Osteoblast (primary cell): ENCODE measurements around the gene HIKESHI. TPM values are rescaled to one million over a fixed set of nuclear protein-coding genes. Genes with fewer than 3 reads are reported as not detected.
A peak's percentile ranks its signal among the peaks of the same experiment; 100 is the strongest.

Experiments used
- DNase-seq: peaks from one replicate; pipeline ENCODE4 v3.0.0; 2011; ENCODE audit warnings: low spot score, mixed read lengths; ENCODE audit not compliant: insufficient read length; ENCODE audit errors: missing footprints
- H2AFZ ChIP-seq: 2 replicates; pipeline ENCODE4 v1.6.0; 2011; ENCODE audit warnings: mild to moderate bottlenecking, low read length
- H3K27ac ChIP-seq: 2 replicates; pipeline ENCODE4 v1.5.1; 2011; ENCODE audit warnings: mild to moderate bottlenecking, low read depth, low read length, moderate library complexity
- H3K27me3 ChIP-seq: 2 replicates; pipeline ENCODE4 v1.6.0; 2012; ENCODE audit warnings: mild to moderate bottlenecking, control low read depth, inconsistent platforms, low read length, moderate library complexity; ENCODE audit not compliant: insufficient read depth
- H3K36me3 ChIP-seq: 2 replicates; pipeline ENCODE4 v1.5.1; 2011; ENCODE audit warnings: mild to moderate bottlenecking, low read length, control low read depth, moderate library complexity; ENCODE audit not compliant: insufficient read depth
- H3K4me1 ChIP-seq: 2 replicates; pipeline ENCODE4 v1.5.1; 2011; ENCODE audit warnings: mild to moderate bottlenecking, low read length, control low read depth, moderate library complexity; ENCODE audit not compliant: insufficient read depth
- H3K4me2 ChIP-seq: 2 replicates; pipeline ENCODE4 v1.6.0; 2011; ENCODE audit warnings: mild to moderate bottlenecking, low read length; ENCODE audit not compliant: insufficient read depth
- H3K4me3 ChIP-seq: fragments of 200-600 bp; sonication (generic); 3 replicates; pipeline ENCODE4 v1.5.1; 2012; ENCODE audit warnings: mild to moderate bottlenecking, low read length, inconsistent platforms; ENCODE audit not compliant: insufficient read depth
- H3K79me2 ChIP-seq: 2 replicates; pipeline ENCODE4 v1.6.0; 2012; ENCODE audit warnings: mild to moderate bottlenecking, low read length, control low read depth, inconsistent platforms; ENCODE audit not compliant: insufficient read depth
- H3K9me3 ChIP-seq: 2 replicates; pipeline ENCODE4 v1.5.1; 2011; ENCODE audit warnings: low read depth, low read length, control low read depth
- H4K20me1 ChIP-seq: 2 replicates; pipeline ENCODE4 v1.6.0; 2012; ENCODE audit warnings: mild to moderate bottlenecking, low read length, control low read depth; ENCODE audit not compliant: insufficient read depth
- CTCF ChIP-seq: IDR thresholded peaks from 2 replicates; pipeline ENCODE4 v1.5.1; 2011; ENCODE audit warnings: mild to moderate bottlenecking, low read depth, low read length, moderate library complexity; ENCODE audit errors: extremely low read depth
- total RNA-seq: library from RNA; depleted of rRNA; stranded (reverse); fragments of >200 nt; gene quantifications from 2 replicates; pipeline ENCODE4 v1.2.3, GENCODE V29; 2012

The HIKESHI gene
- total RNA-seq, 1 donor = 65.9 TPM

GRCh38 chr11:86369668-86370067 lies 67.6 kb downstream of the HIKESHI start:
- no peaks in the 10 kb centered on the region for H3K36me3 ChIP-seq
- H4K20me1 ChIP-seq = no peaks in the 10 kb centered on the region
- DNase-seq = no peak
- no peaks in the 10 kb centered on the region for H3K79me2 ChIP-seq
- H2AFZ ChIP-seq = no peak overlapping the region
- TF ChIP-seq CTCF = no peak
- peaks cover 4% of the 10 kb centered on the region for H3K4me1 ChIP-seq
- no peak overlapping the region for H3K4me3 ChIP-seq
- no peak overlapping the region for H3K27ac ChIP-seq
- H3K27me3 ChIP-seq = no peaks in the 10 kb centered on the region
- H3K4me2 ChIP-seq = no peak overlapping the region
- H3K9me3 ChIP-seq = no peaks in the 10 kb centered on the region

GRCh38 chr11:86370171-86370570 lies 68.1 kb downstream of the HIKESHI start:
- no peak overlapping the region for H3K4me2 ChIP-seq
- H3K9me3 ChIP-seq = no peaks in the 10 kb centered on the region
- H3K36me3 ChIP-seq = no peaks in the 10 kb centered on the region
- no peak overlapping the region for H3K4me3 ChIP-seq
- H3K27me3 ChIP-seq = no peaks in the 10 kb centered on the region
- peaks cover 4% of the 10 kb centered on the region for H3K4me1 ChIP-seq
- no peak for TF ChIP-seq CTCF
- no peak overlapping the region for H2AFZ ChIP-seq
- no peaks in the 10 kb centered on the region for H3K79me2 ChIP-seq
- H3K27ac ChIP-seq = no peak overlapping the region
- DNase-seq = no peak
- H4K20me1 ChIP-seq = no peaks in the 10 kb centered on the region

GRCh38 chr11:86370922-86371594 lies 69.0 kb downstream of the HIKESHI start:
- DNase-seq = no peak
- Histone ChIP-seq H3K79me2 (no peaks in the 10 kb centered on the region), H3K36me3 (no peaks in the 10 kb centered on the region), H3K27ac (peak overlapping the region; percentile 28), H4K20me1 (no peaks in the 10 kb centered on the region), H3K4me1 (peaks cover 4% of the 10 kb centered on the region), H3K27me3 (no peaks in the 10 kb centered on the region), H3K9me3 (no peaks in the 10 kb centered on the region), H2AFZ (peak overlapping the region; percentile 66), H3K4me3 (no peak overlapping the region), H3K4me2 (no peak overlapping the region)
- no peak for TF ChIP-seq CTCF

GRCh38 chr11:86372041-86372440 lies 70.0 kb downstream of the HIKESHI start:
- no peak for TF ChIP-seq CTCF
- Histone ChIP-seq H3K27ac (no peak overlapping the region), H2AFZ (no peak overlapping the region), H4K20me1 (no peaks in the 10 kb centered on the region), H3K4me2 (no peak overlapping the region), H3K36me3 (no peaks in the 10 kb centered on the region), H3K4me3 (no peak overlapping the region), H3K4me1 (peaks cover 4% of the 10 kb centered on the region), H3K79me2 (no peaks in the 10 kb centered on the region), H3K9me3 (no peaks in the 10 kb centered on the region), H3K27me3 (no peaks in the 10 kb centered on the region)
- DNase-seq = no peak
